ENCODE data around the gene APOBEC3H. TPM values are rescaled to one million over a fixed set of nuclear protein-coding genes. Genes with fewer than 3 reads are reported as not detected.

APOBEC3H gene
- total RNA-seq, 1 donor from 2014 or later = not detected

- peaks cover 3% of the 10 kb centered on the region for H3K4me1 Mint-ChIP-seq (ENCODE audit: unreplicated experiment)
- peaks cover 5% of the 10 kb centered on the region for H3K36me3 Mint-ChIP-seq (ENCODE audit: low read depth, unreplicated experiment)
- no peaks in the 10 kb centered on the region for H3K9me3 Mint-ChIP-seq (ENCODE audit: unreplicated experiment)
- H3K4me3 Mint-ChIP-seq (ENCODE audit: unreplicated experiment) = no peak overlapping the region
- peaks cover 12% of the 10 kb centered on the region for H3K27me3 Mint-ChIP-seq (ENCODE audit: unreplicated experiment)
- TF ChIP-seq CTCF (IDR thresholded peaks at IDR 0.05; ENCODE audit: unreplicated experiment) = no peak
- DNase-seq (ENCODE audit: low spot score) = no peak
- no peak overlapping the region for H3K27ac Mint-ChIP-seq (ENCODE audit: unreplicated experiment)
Observed at GRCh38 chr22:39083212-39084165, 13.6 kb upstream of the APOBEC3H start.

- Mint-ChIP-seq H3K4me3 (ENCODE audit: unreplicated experiment) (no peak overlapping the region), H3K36me3 (ENCODE audit: low read depth, unreplicated experiment) (peaks cover 5% of the 10 kb centered on the region), H3K4me1 (ENCODE audit: unreplicated experiment) (peaks cover 4% of the 10 kb centered on the region), H3K27ac (ENCODE audit: unreplicated experiment) (no peak overlapping the region), H3K27me3 (ENCODE audit: unreplicated experiment) (peaks cover 12% of the 10 kb centered on the region), H3K9me3 (ENCODE audit: unreplicated experiment) (no peaks in the 10 kb centered on the region)
- no peak for DNase-seq (ENCODE audit: low spot score)
- TF ChIP-seq CTCF (IDR thresholded peaks at IDR 0.05; ENCODE audit: unreplicated experiment) = no peak
Observed at GRCh38 chr22:39084666-39085065, 12.4 kb upstream of the APOBEC3H start.

- no peaks in the 10 kb centered on the region for H3K36me3 Mint-ChIP-seq (ENCODE audit: low read depth, unreplicated experiment)
- no peak overlapping the region for H3K27ac Mint-ChIP-seq (ENCODE audit: unreplicated experiment)
- no peaks in the 10 kb centered on the region for H3K9me3 Mint-ChIP-seq (ENCODE audit: unreplicated experiment)
- no peak overlapping the region for H3K4me3 Mint-ChIP-seq (ENCODE audit: unreplicated experiment)
- H3K4me1 Mint-ChIP-seq (ENCODE audit: unreplicated experiment) = peaks cover 4% of the 10 kb centered on the region
- H3K27me3 Mint-ChIP-seq (ENCODE audit: unreplicated experiment) = peaks cover 16% of the 10 kb centered on the region
- no peak for DNase-seq (ENCODE audit: low spot score)
- TF ChIP-seq CTCF (IDR thresholded peaks at IDR 0.05; ENCODE audit: unreplicated experiment) = no peak
Observed at GRCh38 chr22:39087098-39087497, 9.9 kb upstream of the APOBEC3H start.

- DNase-seq (ENCODE audit: low spot score) = peak; percentile 30
Observed at GRCh38 chr22:39087881-39088684, 9.0 kb upstream of the APOBEC3H start.

More at GRCh38 chr22:39087881-39088684, 9.0 kb upstream of the APOBEC3H start:
- H3K4me3 Mint-ChIP-seq (ENCODE audit: unreplicated experiment) = no peak overlapping the region
- peak overlapping the region; percentile 7 for H3K27ac Mint-ChIP-seq (ENCODE audit: unreplicated experiment)
- H3K4me1 Mint-ChIP-seq (ENCODE audit: unreplicated experiment) = peaks cover 4% of the 10 kb centered on the region
- H3K36me3 Mint-ChIP-seq (ENCODE audit: low read depth, unreplicated experiment) = no peaks in the 10 kb centered on the region
- TF ChIP-seq CTCF (IDR thresholded peaks at IDR 0.05; ENCODE audit: unreplicated experiment) = no peak
- no peaks in the 10 kb centered on the region for H3K9me3 Mint-ChIP-seq (ENCODE audit: unreplicated experiment)
- H3K27me3 Mint-ChIP-seq (ENCODE audit: unreplicated experiment) = peaks cover 14% of the 10 kb centered on the region

Measured in endothelial cell (in vitro differentiated cells).